H1 (cell line): ENCODE measurements around the gene MACROD2. TPM values are rescaled to one million over a fixed set of nuclear protein-coding genes. Genes with fewer than 3 reads are reported as not detected.

Experiments
- JUN ChIP-seq: IDR thresholded peaks from 2 replicates; pipeline ENCODE4 v1.6.1; 2011; ENCODE audit warnings: low read depth, mild to moderate bottlenecking, improper control_type of control experiment, low read length
- MAFK ChIP-seq: IDR thresholded peaks from 2 replicates; pipeline ENCODE4 v1.6.1; 2012; ENCODE audit warnings: low read depth, mild to moderate bottlenecking, improper control_type of control experiment, low read length
- POLR2A ChIP-seq, 2 experiments: IDR thresholded peaks; 1 replicate in 1 of 2; 2 replicates in 1 of 2; pipeline ENCODE4 v1.6.1; 2011; ENCODE audit warnings: low read depth in 2 of 2, low read length in 2 of 2, mild to moderate bottlenecking in 2 of 2; ENCODE audit errors: control extremely low read depth in 1 of 2
- SP1 ChIP-seq: IDR thresholded peaks from 2 replicates; pipeline ENCODE4 v1.6.1; 2011; ENCODE audit warnings: low read depth, low read length
- SP2 ChIP-seq: IDR thresholded peaks from 2 replicates; pipeline ENCODE4 v1.6.1; 2012; ENCODE audit warnings: mild to moderate bottlenecking, low read length, inconsistent platforms
- YY1 ChIP-seq: IDR thresholded peaks from 2 replicates; pipeline ENCODE4 v1.6.1; 2011; ENCODE audit warnings: low read depth, mild to moderate bottlenecking, low read length
- polyA plus RNA-seq, 7 experiments: library from polyadenylated mRNA; depleted of rRNA in 3 of 7; stranded (reverse) in 5 of 7; unstranded in 2 of 7; fragments of >200 nt in 5 of 7; fragments of 200-250 nt in 2 of 7; gene quantifications; 1 replicate in 5 of 7; 2 replicates in 1 of 7; 4 replicates in 1 of 7; pipeline versions ENCODE4 v1.2.1 to v1.2.3, GENCODE V29; 2011 to 2013; ENCODE audit warnings: missing spikeins in 2 of 7, mixed read lengths in 2 of 7
- total RNA-seq: library from RNA; stranded (reverse); fragmentation: NEBNext Ultra II Directional; extraction: Animal tissue kit (Norgen Biotek cat#: 25700); gene quantifications from 2 replicates; pipeline ENCODE4 v1.2.1, GENCODE V29; 2021
- TF ChIP-seq, protein P1 (sequence below): fragments of 300-600 bp; sonication (generic); IDR thresholded peaks from 2 replicates; pipeline ENCODE4 v1.7.1; 2012; ENCODE audit warnings: low read length, moderate library complexity, mild to moderate bottlenecking, inconsistent platforms; ENCODE audit not compliant: insufficient replicate concordance
- TF ChIP-seq, protein P2 (sequence below): IDR thresholded peaks from 2 replicates; pipeline ENCODE4 v1.6.1; 2012; ENCODE audit warnings: inconsistent platforms
- TF ChIP-seq, protein P3 (sequence below): IDR thresholded peaks from 2 replicates; pipeline ENCODE4 v1.6.1; 2012; ENCODE audit warnings: low read length, inconsistent platforms

MACROD2 gene
- total and polyA plus RNA-seq, 2 of the 8 experiments (the other 6 are each of a cell fraction or from before 2014, with no cell fraction given), result 0.70 to 3.9 TPM

DNA sequence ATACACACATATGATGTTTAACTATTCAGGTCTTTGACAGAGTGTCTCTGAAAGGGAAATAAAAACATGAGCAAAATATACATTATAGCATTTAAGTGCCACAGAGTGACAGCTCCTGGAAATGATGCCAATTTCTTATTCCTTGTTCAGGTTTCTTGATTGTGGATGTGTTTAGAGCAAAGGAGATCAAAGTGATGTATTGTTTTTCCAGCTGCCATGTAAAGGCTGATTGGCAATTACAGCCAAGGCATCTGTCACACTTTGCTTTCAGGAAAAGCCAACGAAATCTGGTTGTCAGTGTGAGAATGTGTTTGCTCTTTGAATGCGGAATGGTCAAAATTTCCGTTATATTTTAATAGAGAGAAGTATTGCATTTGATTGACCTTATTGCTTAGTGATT is 689.9 kb downstream of the MACROD2 start (continued):
- TF ChIP-seq, protein P1, sequence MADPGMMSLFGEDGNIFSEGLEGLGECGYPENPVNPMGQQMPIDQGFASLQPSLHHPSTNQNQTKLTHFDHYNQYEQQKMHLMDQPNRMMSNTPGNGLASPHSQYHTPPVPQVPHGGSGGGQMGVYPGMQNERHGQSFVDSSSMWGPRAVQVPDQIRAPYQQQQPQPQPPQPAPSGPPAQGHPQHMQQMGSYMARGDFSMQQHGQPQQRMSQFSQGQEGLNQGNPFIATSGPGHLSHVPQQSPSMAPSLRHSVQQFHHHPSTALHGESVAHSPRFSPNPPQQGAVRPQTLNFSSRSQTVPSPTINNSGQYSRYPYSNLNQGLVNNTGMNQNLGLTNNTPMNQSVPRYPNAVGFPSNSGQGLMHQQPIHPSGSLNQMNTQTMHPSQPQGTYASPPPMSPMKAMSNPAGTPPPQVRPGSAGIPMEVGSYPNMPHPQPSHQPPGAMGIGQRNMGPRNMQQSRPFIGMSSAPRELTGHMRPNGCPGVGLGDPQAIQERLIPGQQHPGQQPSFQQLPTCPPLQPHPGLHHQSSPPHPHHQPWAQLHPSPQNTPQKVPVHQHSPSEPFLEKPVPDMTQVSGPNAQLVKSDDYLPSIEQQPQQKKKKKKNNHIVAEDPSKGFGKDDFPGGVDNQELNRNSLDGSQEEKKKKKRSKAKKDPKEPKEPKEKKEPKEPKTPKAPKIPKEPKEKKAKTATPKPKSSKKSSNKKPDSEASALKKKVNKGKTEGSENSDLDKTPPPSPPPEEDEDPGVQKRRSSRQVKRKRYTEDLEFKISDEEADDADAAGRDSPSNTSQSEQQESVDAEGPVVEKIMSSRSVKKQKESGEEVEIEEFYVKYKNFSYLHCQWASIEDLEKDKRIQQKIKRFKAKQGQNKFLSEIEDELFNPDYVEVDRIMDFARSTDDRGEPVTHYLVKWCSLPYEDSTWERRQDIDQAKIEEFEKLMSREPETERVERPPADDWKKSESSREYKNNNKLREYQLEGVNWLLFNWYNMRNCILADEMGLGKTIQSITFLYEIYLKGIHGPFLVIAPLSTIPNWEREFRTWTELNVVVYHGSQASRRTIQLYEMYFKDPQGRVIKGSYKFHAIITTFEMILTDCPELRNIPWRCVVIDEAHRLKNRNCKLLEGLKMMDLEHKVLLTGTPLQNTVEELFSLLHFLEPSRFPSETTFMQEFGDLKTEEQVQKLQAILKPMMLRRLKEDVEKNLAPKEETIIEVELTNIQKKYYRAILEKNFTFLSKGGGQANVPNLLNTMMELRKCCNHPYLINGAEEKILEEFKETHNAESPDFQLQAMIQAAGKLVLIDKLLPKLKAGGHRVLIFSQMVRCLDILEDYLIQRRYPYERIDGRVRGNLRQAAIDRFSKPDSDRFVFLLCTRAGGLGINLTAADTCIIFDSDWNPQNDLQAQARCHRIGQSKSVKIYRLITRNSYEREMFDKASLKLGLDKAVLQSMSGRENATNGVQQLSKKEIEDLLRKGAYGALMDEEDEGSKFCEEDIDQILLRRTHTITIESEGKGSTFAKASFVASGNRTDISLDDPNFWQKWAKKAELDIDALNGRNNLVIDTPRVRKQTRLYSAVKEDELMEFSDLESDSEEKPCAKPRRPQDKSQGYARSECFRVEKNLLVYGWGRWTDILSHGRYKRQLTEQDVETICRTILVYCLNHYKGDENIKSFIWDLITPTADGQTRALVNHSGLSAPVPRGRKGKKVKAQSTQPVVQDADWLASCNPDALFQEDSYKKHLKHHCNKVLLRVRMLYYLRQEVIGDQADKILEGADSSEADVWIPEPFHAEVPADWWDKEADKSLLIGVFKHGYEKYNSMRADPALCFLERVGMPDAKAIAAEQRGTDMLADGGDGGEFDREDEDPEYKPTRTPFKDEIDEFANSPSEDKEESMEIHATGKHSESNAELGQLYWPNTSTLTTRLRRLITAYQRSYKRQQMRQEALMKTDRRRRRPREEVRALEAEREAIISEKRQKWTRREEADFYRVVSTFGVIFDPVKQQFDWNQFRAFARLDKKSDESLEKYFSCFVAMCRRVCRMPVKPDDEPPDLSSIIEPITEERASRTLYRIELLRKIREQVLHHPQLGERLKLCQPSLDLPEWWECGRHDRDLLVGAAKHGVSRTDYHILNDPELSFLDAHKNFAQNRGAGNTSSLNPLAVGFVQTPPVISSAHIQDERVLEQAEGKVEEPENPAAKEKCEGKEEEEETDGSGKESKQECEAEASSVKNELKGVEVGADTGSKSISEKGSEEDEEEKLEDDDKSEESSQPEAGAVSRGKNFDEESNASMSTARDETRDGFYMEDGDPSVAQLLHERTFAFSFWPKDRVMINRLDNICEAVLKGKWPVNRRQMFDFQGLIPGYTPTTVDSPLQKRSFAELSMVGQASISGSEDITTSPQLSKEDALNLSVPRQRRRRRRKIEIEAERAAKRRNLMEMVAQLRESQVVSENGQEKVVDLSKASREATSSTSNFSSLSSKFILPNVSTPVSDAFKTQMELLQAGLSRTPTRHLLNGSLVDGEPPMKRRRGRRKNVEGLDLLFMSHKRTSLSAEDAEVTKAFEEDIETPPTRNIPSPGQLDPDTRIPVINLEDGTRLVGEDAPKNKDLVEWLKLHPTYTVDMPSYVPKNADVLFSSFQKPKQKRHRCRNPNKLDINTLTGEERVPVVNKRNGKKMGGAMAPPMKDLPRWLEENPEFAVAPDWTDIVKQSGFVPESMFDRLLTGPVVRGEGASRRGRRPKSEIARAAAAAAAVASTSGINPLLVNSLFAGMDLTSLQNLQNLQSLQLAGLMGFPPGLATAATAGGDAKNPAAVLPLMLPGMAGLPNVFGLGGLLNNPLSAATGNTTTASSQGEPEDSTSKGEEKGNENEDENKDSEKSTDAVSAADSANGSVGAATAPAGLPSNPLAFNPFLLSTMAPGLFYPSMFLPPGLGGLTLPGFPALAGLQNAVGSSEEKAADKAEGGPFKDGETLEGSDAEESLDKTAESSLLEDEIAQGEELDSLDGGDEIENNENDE, result no peak
- TF ChIP-seq MAFK, result no peak
- TF ChIP-seq, protein P2, sequence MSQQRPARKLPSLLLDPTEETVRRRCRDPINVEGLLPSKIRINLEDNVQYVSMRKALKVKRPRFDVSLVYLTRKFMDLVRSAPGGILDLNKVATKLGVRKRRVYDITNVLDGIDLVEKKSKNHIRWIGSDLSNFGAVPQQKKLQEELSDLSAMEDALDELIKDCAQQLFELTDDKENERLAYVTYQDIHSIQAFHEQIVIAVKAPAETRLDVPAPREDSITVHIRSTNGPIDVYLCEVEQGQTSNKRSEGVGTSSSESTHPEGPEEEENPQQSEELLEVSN, result no peak
- TF ChIP-seq, protein P3, sequence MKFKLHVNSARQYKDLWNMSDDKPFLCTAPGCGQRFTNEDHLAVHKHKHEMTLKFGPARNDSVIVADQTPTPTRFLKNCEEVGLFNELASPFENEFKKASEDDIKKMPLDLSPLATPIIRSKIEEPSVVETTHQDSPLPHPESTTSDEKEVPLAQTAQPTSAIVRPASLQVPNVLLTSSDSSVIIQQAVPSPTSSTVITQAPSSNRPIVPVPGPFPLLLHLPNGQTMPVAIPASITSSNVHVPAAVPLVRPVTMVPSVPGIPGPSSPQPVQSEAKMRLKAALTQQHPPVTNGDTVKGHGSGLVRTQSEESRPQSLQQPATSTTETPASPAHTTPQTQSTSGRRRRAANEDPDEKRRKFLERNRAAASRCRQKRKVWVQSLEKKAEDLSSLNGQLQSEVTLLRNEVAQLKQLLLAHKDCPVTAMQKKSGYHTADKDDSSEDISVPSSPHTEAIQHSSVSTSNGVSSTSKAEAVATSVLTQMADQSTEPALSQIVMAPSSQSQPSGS, result no peak
- no peak for TF ChIP-seq SP2
- no peak for TF ChIP-seq POLR2A (IDR thresholded peaks at IDR 0.05; ENCODE audit: control extremely low read depth in 1 of 2, low read depth in 2 of 2, low read length in 2 of 2)
- no peak for TF ChIP-seq YY1
- no peak for TF ChIP-seq JUN
- no peak for TF ChIP-seq SP1
- TF ChIP-seq, all 59 proteins: peak for 0
